Gastrocnemius medialis (tissue), 4 donors: ENCODE data around the gene SEMA3D.

Experiments used
- POLR2A ChIP-seq, 2 donors: fragments of 450-650 bp; IDR thresholded peaks; one replicate each; pipeline ENCODE4 v1.6.1; 2017; ENCODE audit warnings: antibody characterized with exemption in 2 of 2, mild to moderate bottlenecking in 2 of 2, moderate library complexity in 2 of 2
- TF ChIP-seq, protein P1 (sequence below), 5 experiments: fragments of 450-650 bp in 3 of 5; fragments of 200-600 bp in 2 of 5; sonication (generic) in 2 of 5; IDR thresholded peaks in 4 of 5; conservative IDR thresholded peaks in 1 of 5; 1 replicate in 4 of 5; 2 replicates in 1 of 5; pipeline ENCODE4 v1.5.1; 2016 to 2019; ENCODE audit warnings: antibody characterized with exemption in 5 of 5, mild to moderate bottlenecking in 3 of 5, moderate library complexity in 3 of 5

DNA sequence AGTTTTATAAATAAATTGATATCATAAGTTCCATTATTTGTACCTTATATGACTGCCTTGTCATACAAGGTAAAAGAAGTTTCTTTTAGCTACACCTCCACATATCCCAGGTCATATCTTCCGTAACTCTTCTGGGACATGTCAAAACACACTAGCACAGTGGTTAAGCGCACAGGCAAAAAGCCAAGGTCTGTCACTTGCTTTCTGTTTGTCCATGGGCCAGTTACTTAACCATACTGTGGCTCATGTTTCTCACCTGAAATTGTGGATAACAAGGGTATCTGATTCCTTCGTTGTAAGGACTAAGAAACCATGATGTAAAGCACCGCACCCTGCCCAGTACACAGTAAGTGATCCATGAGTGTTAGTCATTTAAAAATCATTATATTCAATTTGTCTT, 56.2 kb downstream of the SEMA3D start:
- TF ChIP-seq, protein P1, sequence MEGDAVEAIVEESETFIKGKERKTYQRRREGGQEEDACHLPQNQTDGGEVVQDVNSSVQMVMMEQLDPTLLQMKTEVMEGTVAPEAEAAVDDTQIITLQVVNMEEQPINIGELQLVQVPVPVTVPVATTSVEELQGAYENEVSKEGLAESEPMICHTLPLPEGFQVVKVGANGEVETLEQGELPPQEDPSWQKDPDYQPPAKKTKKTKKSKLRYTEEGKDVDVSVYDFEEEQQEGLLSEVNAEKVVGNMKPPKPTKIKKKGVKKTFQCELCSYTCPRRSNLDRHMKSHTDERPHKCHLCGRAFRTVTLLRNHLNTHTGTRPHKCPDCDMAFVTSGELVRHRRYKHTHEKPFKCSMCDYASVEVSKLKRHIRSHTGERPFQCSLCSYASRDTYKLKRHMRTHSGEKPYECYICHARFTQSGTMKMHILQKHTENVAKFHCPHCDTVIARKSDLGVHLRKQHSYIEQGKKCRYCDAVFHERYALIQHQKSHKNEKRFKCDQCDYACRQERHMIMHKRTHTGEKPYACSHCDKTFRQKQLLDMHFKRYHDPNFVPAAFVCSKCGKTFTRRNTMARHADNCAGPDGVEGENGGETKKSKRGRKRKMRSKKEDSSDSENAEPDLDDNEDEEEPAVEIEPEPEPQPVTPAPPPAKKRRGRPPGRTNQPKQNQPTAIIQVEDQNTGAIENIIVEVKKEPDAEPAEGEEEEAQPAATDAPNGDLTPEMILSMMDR (IDR thresholded peaks at IDR 0.05 in 4 of 5, conservative IDR thresholded peaks at IDR 0.05 in 1 of 5), result no peak
- TF ChIP-seq POLR2A (IDR thresholded peaks at IDR 0.05), result no peak
